Panc1 (cell line): ENCODE results near the gene EFR3B. TPM values are rescaled to one million over a fixed set of nuclear protein-coding genes. Genes with fewer than 3 reads are reported as not detected.

Source experiments
- ATAC-seq: fragments of 200-7000 bp; cut with Tn5 transposase; 2 replicates; pipeline ENCODE4 v1.9.1; 2020; ENCODE audit warnings: mild to moderate bottlenecking, moderate library complexity
- BruUV-seq: library from RNA; stranded (reverse); fragments of 400-500 nt; replicated peaks from 2 replicates; lab custom pipeline; 2021; lab: Mats Ljungman, UMichigan
- CTCF ChIA-PET: fragments of 300-600 bp; sonication (Branson Sonifier 250); formaldehyde crosslinking; loops from one replicate; lab custom pipeline; 2022; ENCODE audit warnings: antibody characterized with exemption; lab: Charles Lee
- POLR2A ChIA-PET: fragments of 300-600 bp; sonication (Branson Sonifier 250); formaldehyde crosslinking; loops from one replicate; lab custom pipeline; 2022; ENCODE audit warnings: antibody characterized with exemption; lab: Charles Lee
- DNase-seq: peaks from one replicate; pipeline ENCODE4 v3.0.0-alpha.2; 2010; ENCODE audit warnings: low read depth, low spot score
- H3K27ac ChIP-seq: 2 replicates; pipeline ENCODE4 v1.5.1; 2011; ENCODE audit warnings: mild to moderate bottlenecking, low read length, inconsistent platforms
- H3K27me3 ChIP-seq: fragments of 200-500 bp; sonication (Bioruptor generic); 2 replicates; pipeline ENCODE4 v1.6.0; 2014; ENCODE audit warnings: low read length, inconsistent platforms; ENCODE audit not compliant: control insufficient read depth, insufficient read depth
- H3K36me3 ChIP-seq: fragments of 200-500 bp; sonication (Bioruptor generic); 2 replicates; pipeline ENCODE4 v1.5.1; 2014; ENCODE audit warnings: inconsistent platforms, mild to moderate bottlenecking, low read length, moderate library complexity; ENCODE audit not compliant: control insufficient read depth, insufficient read depth
- H3K4me1 ChIP-seq: 2 replicates; pipeline ENCODE4 v1.5.1; 2011; ENCODE audit warnings: inconsistent platforms, mild to moderate bottlenecking, low read length, moderate library complexity; ENCODE audit not compliant: control insufficient read depth, insufficient read depth
- H3K4me3 ChIP-seq, 2 experiments: 2 replicates each; pipeline ENCODE4 v1.5.1; 2011 to 2012; ENCODE audit warnings: low read depth in 2 of 2, low read length in 2 of 2, mild to moderate bottlenecking in 2 of 2, inconsistent platforms in 1 of 2, moderate library complexity in 1 of 2
- H3K9me3 ChIP-seq: fragments of 200-500 bp; sonication (Bioruptor generic); 2 replicates; pipeline ENCODE4 v1.5.1; 2014; ENCODE audit warnings: low read depth, mild to moderate bottlenecking, inconsistent platforms, low read length, moderate library complexity; ENCODE audit not compliant: control insufficient read depth, insufficient read depth
- POLR2AphosphoS5 ChIP-seq: IDR thresholded peaks from 2 replicates; pipeline ENCODE4 v1.6.1; 2012; ENCODE audit warnings: mild to moderate bottlenecking, low read depth, low read length, moderate library complexity
- SIN3A ChIP-seq: IDR thresholded peaks from 2 replicates; pipeline ENCODE4 v1.6.1; 2012; ENCODE audit warnings: low read depth, mild to moderate bottlenecking, low read length, moderate library complexity, borderline replicate concordance; ENCODE audit not compliant: insufficient read depth
- TCF7L2 ChIP-seq: IDR thresholded peaks from 2 replicates; pipeline ENCODE4 v1.6.1; 2011; ENCODE audit warnings: mild to moderate bottlenecking, low read depth, low read length, inconsistent platforms
- in situ Hi-C: cut with HindIII; loops from 2 replicates; pipeline ENCODE4 v1.10.0; 2016; ENCODE audit warnings: low sequenced_read_pairs, low pct_unique_long_range_greater_than_20kb
- intact Hi-C: fragments of 100-400 bp; cut with micrococcal nuclease; formaldehyde crosslinking; loops from one replicate; pipeline ENCODE4 v1.10.0; 2022; ENCODE audit not compliant: unreplicated experiment
- total RNA-seq: library from RNA; stranded (reverse); gene quantifications from one replicate; pipeline ENCODE4 v1.2.1, GENCODE V29; 2021; ENCODE audit not compliant: unreplicated experiment
- TF ChIP-seq, protein P1 (sequence below), 2 experiments: IDR thresholded peaks; 2 replicates each; pipeline ENCODE4 v1.6.1; 2011 to 2012; ENCODE audit warnings: low read depth in 2 of 2, control low read depth in 1 of 2, low read length in 1 of 2, mild to moderate bottlenecking in 1 of 2, moderate library complexity in 1 of 2; ENCODE audit not compliant: insufficient read depth in 1 of 2
- TF ChIP-seq, protein P2 (sequence below): fragments of 450-650 bp; IDR thresholded peaks from 2 replicates; pipeline ENCODE4 v1.5.1; 2017; ENCODE audit warnings: mild to moderate bottlenecking

Gene EFR3B
- total RNA-seq, 1 experiment from 2014 or later: 8.9 TPM

DNA sequence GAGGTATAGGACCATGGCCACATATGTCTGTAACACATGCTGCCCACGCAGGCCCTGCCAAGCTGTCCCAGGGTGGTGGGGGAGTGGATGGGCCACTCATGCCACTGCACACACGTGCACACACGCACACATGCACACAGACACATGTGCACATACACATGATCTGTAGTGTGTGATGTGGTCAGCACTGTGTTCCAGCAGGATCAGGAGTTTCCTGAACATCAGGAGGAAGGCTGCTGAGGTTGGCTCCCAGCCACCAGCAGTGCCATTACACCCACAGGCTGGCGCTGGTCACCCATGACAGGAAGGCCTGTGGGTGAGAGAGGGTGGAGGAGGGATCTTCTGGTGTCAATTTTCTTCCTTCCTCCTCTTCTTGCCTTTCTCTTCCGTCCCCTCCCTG, 81.8 kb downstream of the EFR3B start:
- POLR2A ChIA-PET: no interaction called here
- no TSS peak for BruUV-seq
- intact Hi-C loops (no loop called here), in situ Hi-C loops (no loop called here)
- no peak for DNase-seq
- TF ChIP-seq, protein P1, sequence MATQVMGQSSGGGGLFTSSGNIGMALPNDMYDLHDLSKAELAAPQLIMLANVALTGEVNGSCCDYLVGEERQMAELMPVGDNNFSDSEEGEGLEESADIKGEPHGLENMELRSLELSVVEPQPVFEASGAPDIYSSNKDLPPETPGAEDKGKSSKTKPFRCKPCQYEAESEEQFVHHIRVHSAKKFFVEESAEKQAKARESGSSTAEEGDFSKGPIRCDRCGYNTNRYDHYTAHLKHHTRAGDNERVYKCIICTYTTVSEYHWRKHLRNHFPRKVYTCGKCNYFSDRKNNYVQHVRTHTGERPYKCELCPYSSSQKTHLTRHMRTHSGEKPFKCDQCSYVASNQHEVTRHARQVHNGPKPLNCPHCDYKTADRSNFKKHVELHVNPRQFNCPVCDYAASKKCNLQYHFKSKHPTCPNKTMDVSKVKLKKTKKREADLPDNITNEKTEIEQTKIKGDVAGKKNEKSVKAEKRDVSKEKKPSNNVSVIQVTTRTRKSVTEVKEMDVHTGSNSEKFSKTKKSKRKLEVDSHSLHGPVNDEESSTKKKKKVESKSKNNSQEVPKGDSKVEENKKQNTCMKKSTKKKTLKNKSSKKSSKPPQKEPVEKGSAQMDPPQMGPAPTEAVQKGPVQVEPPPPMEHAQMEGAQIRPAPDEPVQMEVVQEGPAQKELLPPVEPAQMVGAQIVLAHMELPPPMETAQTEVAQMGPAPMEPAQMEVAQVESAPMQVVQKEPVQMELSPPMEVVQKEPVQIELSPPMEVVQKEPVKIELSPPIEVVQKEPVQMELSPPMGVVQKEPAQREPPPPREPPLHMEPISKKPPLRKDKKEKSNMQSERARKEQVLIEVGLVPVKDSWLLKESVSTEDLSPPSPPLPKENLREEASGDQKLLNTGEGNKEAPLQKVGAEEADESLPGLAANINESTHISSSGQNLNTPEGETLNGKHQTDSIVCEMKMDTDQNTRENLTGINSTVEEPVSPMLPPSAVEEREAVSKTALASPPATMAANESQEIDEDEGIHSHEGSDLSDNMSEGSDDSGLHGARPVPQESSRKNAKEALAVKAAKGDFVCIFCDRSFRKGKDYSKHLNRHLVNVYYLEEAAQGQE (IDR thresholded peaks at IDR 0.05; ENCODE audit: insufficient read depth in 1 of 2, low read depth in 2 of 2, low read length in 1 of 2): no peak
- TF ChIP-seq, protein P2, sequence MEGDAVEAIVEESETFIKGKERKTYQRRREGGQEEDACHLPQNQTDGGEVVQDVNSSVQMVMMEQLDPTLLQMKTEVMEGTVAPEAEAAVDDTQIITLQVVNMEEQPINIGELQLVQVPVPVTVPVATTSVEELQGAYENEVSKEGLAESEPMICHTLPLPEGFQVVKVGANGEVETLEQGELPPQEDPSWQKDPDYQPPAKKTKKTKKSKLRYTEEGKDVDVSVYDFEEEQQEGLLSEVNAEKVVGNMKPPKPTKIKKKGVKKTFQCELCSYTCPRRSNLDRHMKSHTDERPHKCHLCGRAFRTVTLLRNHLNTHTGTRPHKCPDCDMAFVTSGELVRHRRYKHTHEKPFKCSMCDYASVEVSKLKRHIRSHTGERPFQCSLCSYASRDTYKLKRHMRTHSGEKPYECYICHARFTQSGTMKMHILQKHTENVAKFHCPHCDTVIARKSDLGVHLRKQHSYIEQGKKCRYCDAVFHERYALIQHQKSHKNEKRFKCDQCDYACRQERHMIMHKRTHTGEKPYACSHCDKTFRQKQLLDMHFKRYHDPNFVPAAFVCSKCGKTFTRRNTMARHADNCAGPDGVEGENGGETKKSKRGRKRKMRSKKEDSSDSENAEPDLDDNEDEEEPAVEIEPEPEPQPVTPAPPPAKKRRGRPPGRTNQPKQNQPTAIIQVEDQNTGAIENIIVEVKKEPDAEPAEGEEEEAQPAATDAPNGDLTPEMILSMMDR: no peak
- TF ChIP-seq SIN3A (no peak), TCF7L2 (no peak), POLR2AphosphoS5 (no peak)
- ATAC-seq: no peak
- no peaks in the 10 kb centered on the region for H3K27me3 ChIP-seq
- H3K27ac ChIP-seq: no peak overlapping the region
- no peaks in the 10 kb centered on the region for H3K36me3 ChIP-seq
- H3K4me3 ChIP-seq: no peak overlapping the region
- CTCF ChIA-PET: no interaction called here
- H3K4me1 ChIP-seq: no peaks in the 10 kb centered on the region
- no peaks in the 10 kb centered on the region for H3K9me3 ChIP-seq

DNA sequence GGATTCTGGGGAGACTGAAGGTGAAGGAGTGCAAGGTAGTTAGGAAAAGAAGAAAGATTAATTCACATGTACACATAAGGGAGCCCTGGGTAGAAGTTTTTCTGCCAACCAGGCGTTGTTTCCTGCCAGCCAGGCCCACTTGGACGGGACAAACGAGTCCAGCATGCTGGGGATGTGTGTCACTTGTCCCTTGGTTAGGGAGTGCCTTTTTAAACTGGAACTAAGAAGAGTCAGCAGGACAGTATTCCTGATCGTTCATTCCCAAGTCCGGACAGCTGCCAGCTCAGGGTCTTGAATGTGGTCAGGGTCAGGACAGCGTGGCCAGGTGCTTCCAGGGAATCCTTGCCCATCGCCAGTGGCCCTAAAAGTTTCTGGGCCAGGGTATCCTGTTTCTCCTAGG, 83.3 kb downstream of the EFR3B start:
- Histone ChIP-seq H3K4me3 (no peak overlapping the region), H3K36me3 (no peaks in the 10 kb centered on the region), H3K27ac (no peak overlapping the region), H3K4me1 (no peaks in the 10 kb centered on the region), H3K27me3 (no peaks in the 10 kb centered on the region), H3K9me3 (no peaks in the 10 kb centered on the region)
- in situ Hi-C loops: no loop called here
- intact Hi-C loops: no loop called here
- CTCF ChIA-PET: no interaction called here
- no peak for DNase-seq
- ATAC-seq: no peak
- BruUV-seq: no TSS peak
- no peak for TF ChIP-seq POLR2AphosphoS5
- TF ChIP-seq, protein P1 (IDR thresholded peaks at IDR 0.05; ENCODE audit: insufficient read depth in 1 of 2, low read depth in 2 of 2, low read length in 1 of 2): no peak
- no peak for TF ChIP-seq SIN3A
- TF ChIP-seq TCF7L2: no peak
- TF ChIP-seq, protein P2: no peak
- POLR2A ChIA-PET: interaction anchor here (0.6 kb wide), 1 partner anchor 15 kb away, joined by 3 read pairs; no protein-coding TSS in a partner anchor
